ENCODE measurements around the gene MIEF1. TPM values are rescaled to one million over a fixed set of nuclear protein-coding genes. Genes with fewer than 3 reads are reported as not detected.
"Not testable (repeated sequence)": the region's sequence is repeated elsewhere in the genome, so short reads cannot be mapped to it uniquely, and the experiment has no call there.

Gene MIEF1
- total RNA-seq, 1 experiment from 2014 or later = 10.6 TPM

GRCh38 chr22:39512026-39512425 lies 9.9 kb downstream of the MIEF1 start:
- no peak for DNase-seq (ENCODE audit: low read depth)

DNA sequence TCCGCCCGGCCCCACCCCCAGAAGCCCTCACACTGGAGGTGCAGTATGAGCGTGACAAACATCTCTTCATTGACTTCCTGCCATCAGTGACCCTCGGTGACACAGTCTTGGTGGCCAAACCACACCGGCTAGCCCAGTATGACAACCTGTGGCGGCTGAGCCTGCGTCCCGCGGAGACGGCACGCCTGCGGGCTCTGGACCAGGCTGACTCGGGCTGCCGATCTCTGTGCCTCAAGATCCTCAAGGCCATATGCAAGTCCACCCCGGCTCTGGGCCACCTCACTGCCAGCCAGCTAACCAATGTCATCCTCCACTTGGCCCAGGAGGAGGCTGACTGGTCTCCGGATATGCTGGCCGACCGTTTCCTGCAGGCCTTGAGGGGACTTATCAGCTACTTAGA lies 11.7 kb downstream of the MIEF1 start:
- DNase-seq (ENCODE audit: low read depth) = no peak

GRCh38 chr22:39514373-39514973 lies 12.4 kb downstream of the MIEF1 start:
- DNase-seq (ENCODE audit: low read depth) = peak; percentile 29

- no peak for DNase-seq (ENCODE audit: low read depth)
Measured at GRCh38 chr22:39515266-39516050, 13.4 kb downstream of the MIEF1 start.

GRCh38 chr22:39517470-39517869 lies 15.4 kb downstream of the MIEF1 start:
- no peak for DNase-seq (ENCODE audit: low read depth)

DNA sequence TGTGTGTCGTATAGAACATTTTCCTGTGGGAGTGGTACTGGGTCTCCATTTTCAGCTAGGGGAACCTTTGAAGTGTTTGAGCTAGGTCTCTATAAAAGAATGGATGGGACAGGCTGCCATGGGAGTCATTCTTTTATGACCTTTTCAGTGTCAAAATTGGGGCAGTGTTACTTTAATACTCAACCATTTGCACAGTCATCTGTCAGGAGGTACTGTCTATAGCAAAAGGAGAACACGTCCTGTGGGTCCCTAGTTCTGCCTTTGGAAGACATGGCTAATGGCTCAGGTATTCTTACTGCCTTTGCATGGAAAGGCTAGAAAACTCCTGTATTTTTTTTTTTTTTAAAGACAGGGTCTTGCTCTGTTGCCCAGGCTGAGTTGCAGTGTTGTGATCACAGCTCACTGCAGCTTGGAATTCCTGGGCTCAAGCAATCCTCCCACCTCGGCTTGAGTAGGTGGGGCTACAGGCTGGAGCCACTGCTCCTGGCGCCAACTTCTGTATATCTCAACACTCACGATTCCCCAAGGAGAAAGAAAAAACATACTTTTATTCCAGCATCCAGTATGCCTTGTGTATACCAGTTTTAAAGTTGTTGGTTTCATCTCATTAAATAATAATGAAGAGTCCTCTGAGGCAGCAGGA lies 16.2 kb downstream of the MIEF1 start:
- no peak for DNase-seq (ENCODE audit: low read depth)

DNA sequence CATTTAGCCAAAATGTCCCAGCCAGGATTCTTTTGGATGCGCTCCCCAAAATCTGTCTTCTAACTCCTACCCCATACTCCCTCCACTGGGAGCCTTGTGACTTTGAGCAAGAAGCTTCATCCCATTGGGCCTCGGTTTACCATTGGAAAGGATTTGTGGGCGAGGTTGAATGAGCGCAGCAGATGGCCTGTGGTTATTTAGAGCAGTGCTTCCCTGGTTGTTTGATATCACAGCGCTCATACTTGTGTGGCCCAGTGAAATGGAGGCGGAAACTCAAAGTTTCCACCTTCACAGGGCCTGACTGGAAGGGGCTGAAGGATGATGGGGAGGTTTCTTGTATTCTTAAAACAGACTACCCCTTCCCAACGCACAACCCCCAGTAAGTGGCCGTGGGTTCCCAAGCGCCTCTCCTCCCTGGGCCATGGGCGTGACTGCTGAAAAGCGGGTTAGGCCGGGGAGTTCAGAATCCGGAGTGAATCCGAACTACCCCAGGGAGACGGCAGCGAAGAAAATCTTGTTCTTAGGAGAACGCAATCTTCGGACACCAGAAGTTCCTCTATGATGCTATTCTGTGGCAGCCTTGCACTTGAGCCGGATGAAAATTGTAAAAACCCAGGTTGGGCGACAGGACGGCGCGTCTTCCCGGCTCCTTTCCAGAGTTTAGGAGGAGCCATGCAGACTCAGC lies 17.0 kb downstream of the MIEF1 start:
- DNase-seq (ENCODE audit: low read depth) = peak; percentile 40

GRCh38 chr22:39519681-39520225 lies 17.7 kb downstream of the MIEF1 start:
- peak; percentile 98 for DNase-seq (ENCODE audit: low read depth)

DNA sequence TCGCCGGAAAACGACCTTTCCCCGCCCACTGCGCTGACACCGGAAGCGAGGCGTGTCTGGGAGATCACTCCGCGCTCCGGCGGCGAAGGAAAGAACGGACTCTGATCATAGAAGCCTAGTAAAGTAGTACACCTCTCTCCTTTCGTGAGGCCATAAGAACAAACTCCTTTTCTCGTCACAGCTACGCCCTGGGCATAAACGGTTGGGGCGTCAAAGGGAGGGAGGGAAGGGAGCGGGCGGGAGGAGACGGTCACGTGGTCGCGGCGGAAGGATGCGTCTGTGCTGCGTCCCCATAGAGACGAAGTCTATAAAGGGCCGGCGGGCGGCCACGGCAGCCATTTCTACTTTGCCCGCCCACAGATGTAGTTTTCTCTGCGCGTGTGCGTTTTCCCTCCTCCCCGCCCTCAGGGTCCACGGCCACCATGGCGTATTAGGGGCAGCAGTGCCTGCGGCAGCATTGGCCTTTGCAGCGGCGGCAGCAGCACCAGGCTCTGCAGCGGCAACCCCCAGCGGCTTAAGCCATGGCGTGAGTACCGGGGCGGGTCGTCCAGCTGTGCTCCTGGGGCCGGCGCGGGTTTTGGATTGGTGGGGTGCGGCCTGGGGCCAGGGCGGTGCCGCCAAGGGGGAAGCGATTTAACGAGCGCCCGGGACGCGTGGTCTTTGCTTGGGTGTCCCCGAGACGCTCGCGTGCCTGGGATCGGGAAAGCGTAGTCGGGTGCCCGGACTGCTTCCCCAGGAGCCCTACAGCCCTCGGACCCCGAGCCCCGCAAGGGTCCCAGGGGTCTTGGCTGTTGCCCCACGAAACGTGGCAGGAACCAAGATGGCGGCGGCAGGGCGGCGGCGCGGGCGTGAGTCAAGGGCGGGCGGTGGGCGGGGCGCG lies 18.4 kb downstream of the MIEF1 start, which contains the start of gene ATF4:
Gene ATF4 (plus strand): TSS at position 337 of the 880 bp plus-strand sequence. CDS start 884 bp downstream, outside the sequence.
- peak; percentile 66 for DNase-seq (ENCODE audit: low read depth)

- not testable (repeated sequence) for DNase-seq (ENCODE audit: low read depth)
Measured at GRCh38 chr22:39521106-39521885, 19.2 kb downstream of the MIEF1 start.

DNA sequence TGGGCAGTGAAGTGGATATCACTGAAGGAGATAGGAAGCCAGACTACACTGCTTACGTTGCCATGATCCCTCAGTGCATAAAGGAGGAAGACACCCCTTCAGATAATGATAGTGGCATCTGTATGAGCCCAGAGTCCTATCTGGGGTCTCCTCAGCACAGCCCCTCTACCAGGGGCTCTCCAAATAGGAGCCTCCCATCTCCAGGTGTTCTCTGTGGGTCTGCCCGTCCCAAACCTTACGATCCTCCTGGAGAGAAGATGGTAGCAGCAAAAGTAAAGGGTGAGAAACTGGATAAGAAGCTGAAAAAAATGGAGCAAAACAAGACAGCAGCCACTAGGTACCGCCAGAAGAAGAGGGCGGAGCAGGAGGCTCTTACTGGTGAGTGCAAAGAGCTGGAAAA lies 20.0 kb downstream of the MIEF1 start:
- DNase-seq (ENCODE audit: low read depth) = not testable (repeated sequence)

DNA sequence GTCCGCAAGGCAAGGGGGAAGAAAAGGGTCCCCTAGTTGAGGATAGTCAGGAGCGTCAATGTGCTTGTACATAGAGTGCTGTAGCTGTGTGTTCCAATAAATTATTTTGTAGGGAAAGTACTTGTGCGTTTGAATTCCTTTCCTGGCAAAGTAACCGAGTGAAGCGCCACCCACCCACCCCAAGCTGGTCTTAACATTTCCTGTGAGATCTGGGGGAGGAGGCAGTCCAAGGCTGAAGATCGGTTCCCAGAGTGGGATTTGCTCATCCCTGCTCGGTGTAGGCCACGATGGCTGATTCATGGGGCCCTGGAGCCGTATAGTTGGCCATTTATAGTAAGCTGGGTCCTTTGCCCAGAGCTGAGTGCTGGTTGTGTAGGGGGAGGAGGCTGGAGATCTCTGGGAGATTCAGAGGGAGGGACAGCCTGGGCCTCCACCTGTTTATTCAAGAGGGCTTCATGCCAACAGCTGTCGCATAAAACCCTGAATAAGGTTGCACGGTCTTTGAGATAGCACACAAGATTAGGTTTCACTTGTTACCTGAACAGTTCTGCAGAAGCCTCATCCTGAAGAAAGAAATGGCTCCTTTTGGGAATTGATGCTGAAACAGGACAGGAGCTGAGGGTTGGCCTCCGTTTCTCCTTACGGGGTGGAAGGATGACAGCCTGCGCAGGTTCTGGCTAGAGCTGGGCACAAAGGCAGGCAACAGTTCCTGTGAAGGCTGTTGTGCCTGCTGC lies 20.6 kb downstream of the MIEF1 start:
- peak; percentile 56 for DNase-seq (ENCODE audit: low read depth)

- DNase-seq (ENCODE audit: low read depth) = peak; percentile 37
Measured at GRCh38 chr22:39524089-39524752, 22.1 kb downstream of the MIEF1 start.

GRCh38 chr22:39524753-39525657 lies 22.9 kb downstream of the MIEF1 start:
- DNase-seq (ENCODE audit: low read depth) = no peak

DNA sequence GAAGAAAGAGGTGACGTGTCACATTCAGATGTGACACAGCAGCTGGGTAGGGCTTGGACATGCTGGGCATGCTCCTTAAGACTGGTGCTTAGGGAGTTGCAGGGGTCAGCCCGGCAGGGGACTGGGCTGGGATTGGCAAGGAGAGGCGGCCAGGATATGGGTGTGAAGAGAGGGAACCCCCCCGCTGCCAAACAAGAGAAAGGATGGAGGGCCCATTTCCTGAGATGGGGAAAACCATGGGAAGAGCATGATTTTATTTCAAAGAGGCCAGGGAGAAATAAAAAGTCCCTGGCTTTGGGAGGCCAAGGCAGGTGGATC lies 23.5 kb downstream of the MIEF1 start:
- DNase-seq (ENCODE audit: low read depth) = no peak

GRCh38 chr22:39526736-39527171 lies 24.7 kb downstream of the MIEF1 start:
- no peak for DNase-seq (ENCODE audit: low read depth)

DNA sequence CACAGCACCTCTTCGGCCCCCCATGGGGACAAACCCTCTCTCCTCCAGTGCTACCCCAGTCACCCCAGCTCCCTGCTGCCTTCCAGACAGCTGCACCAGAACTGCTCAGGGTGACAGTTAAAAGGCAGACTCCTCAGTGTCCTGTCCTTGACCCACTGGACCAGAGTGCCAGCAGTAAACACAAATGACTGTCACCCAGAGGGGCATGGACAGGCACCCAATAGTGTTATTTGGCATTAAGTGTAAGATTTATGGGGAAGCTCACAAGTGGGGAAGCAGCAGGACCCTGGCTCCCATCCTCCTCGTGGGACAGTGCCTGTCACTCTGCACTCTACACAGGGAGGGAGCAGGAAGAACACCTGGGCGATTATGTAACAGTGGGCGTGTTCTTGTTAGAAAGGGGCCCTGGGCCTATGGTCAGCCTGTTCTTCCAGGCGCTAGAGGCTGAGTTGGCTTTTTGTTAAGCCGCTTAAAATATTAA lies 25.4 kb downstream of the MIEF1 start:
- DNase-seq (ENCODE audit: low read depth) = no peak
